Pancreas (tissue), 10 donors: ENCODE data around the gene RECQL5. TPM values are rescaled to one million over a fixed set of nuclear protein-coding genes. Genes with fewer than 3 reads are reported as not detected.

Experiments
- ATAC-seq, 4 donors: fragments of 200-7000 bp; cut with Tn5 transposase; one replicate each; pipeline versions ENCODE4 v1.8.0 to v1.9.1; 2020; ENCODE audit warnings: mild to moderate bottlenecking in 4 of 4, moderate library complexity in 4 of 4
- DNase-seq, 6 donors: peaks; one replicate each; pipeline ENCODE4 v3.0.0-alpha.2; 2020
- FAIRE-seq: peaks from 2 replicates; lab custom pipeline; 2012; peaks lifted over from hg19 to GRCh38; lab: Jason Lieb, UNC
- H3K27ac ChIP-seq, 4 donors: fragments of 200-600 bp; sonication (generic); 1 replicate in 3 of 4; 2 replicates in 1 of 4; pipeline versions ENCODE4 v1.5.0 to v1.8.0; 2020
- H3K27me3 ChIP-seq, 4 donors: fragments of 200-600 bp; one replicate each; pipeline ENCODE4 v1.8.0; 2021
- H3K36me3 ChIP-seq, 3 donors: fragments of 200-600 bp; sonication (generic) in 1 of 3; one replicate each; pipeline versions ENCODE4 v1.5.0 to v1.8.0; 2020 to 2021
- H3K4me1 ChIP-seq, 3 donors: fragments of 200-600 bp; one replicate each; pipeline ENCODE4 v1.8.0; 2021
- H3K4me3 ChIP-seq, 4 donors: fragments of 200-600 bp; sonication (generic) in 2 of 4; one replicate each; pipeline versions ENCODE4 v1.5.0 to v1.8.0; 2020 to 2021
- H3K9me3 ChIP-seq, 4 donors: fragments of 200-600 bp; one replicate each; pipeline ENCODE4 v1.8.0; 2021
- CTCF ChIP-seq, 4 donors: fragments of 200-600 bp; sonication (generic) in 3 of 4; IDR thresholded peaks; one replicate each; pipeline versions ENCODE4 v1.5.0 to v1.8.0; 2021; ENCODE audit warnings: antibody characterized with exemption in 4 of 4
- WGBS, 2 donors: extraction: QIAGEN DNeasy Blood & Tissue Kit; methylation state at CpG; one replicate each; pipeline ENCODE4 v1.1.7; 2013; 5-methylcytosine and 5-hydroxymethylcytosine counted together
- intact Hi-C, 3 donors: fragments of 100-400 bp; cut with DNase I; formaldehyde crosslinking; loops; one replicate each; pipeline versions ENCODE4 v1.11.1 to v1.14.2; 2022
- polyA plus RNA-seq, 2 donors: library from polyadenylated mRNA; stranded (reverse); fragments of 200-250 nt; gene quantifications; one replicate each; pipeline ENCODE4 v1.2.3, GENCODE V29; 2013
- total RNA-seq, 6 donors: library from RNA; stranded (reverse); fragmentation: NEBNext Ultra II Directional in 4 of 6; extraction: Animal tissue kit (Norgen Biotek cat#: 25700) in 4 of 6; gene quantifications; one replicate each; pipeline versions ENCODE4 v1.2.1 to v1.2.4, GENCODE V29; 2021 to 2023
- donor health status: healthy with polysubstance abuse.
- donor health status: DM: no; HTN: no; CAD: no; lungs with moderate emphysema.
- donor health status: DM: no; HTN: no; CAD: no.
- donor health status: control.
- donor health status: control.
- donor health status: Bipolar disorder and iron deficiency.
- donor health status: DM: yes; HTN: yes; CAD: no.
- donor health status: DM: no; HTN: no; CAD: no.
- donor health status: DM: no; HTN: no; CAD: no.
- donor health status: DM: yes; HTN: yes; CAD: no.

The RECQL5 gene
- total and polyA plus RNA-seq, 8 donors = 8.7 to 65.2 (median 14.9) TPM

- Histone ChIP-seq H3K36me3 (no peaks in the 10 kb centered on the region), H3K4me3 (no peak overlapping the region), H3K9me3 (no peaks in the 10 kb centered on the region), H3K27me3 (no peaks in the 10 kb centered on the region), H3K27ac (no peak overlapping the region), H3K4me1 (no peaks in the 10 kb centered on the region)
- 72 to 77% methylated on average over 9 of the region's 9 CpGs for WGBS, 2 donors
- TF ChIP-seq CTCF (IDR thresholded peaks at IDR 0.05) = no peak
- no peak for ATAC-seq
- DNase-seq = no peak
- intact Hi-C loops = no loop called here
- FAIRE-seq = no peak
These were observed 43.6 kb downstream of the RECQL5 start for GRCh38 chr17:75623386-75623785.

GRCh38 chr17:75622771-75623273, 44.1 kb downstream of the RECQL5 start:
- H3K4me1 ChIP-seq = no peaks in the 10 kb centered on the region
- intact Hi-C loops = no loop called here
- ATAC-seq (no peak), FAIRE-seq (no peak), DNase-seq (no peak)
- H3K9me3 ChIP-seq = no peaks in the 10 kb centered on the region
- no peak for TF ChIP-seq CTCF (IDR thresholded peaks at IDR 0.05)
- H3K36me3 ChIP-seq = no peaks in the 10 kb centered on the region
- no peak overlapping the region for H3K4me3 ChIP-seq
- H3K27ac ChIP-seq = no peak overlapping the region
- no peaks in the 10 kb centered on the region for H3K27me3 ChIP-seq
- WGBS, 2 donors = 65 to 77% methylated on average over 15 of the region's 15 CpGs

GRCh38 chr17:75622076-75622475, 44.9 kb downstream of the RECQL5 start:
- Histone ChIP-seq H3K36me3 (no peaks in the 10 kb centered on the region), H3K4me3 (no peak overlapping the region), H3K9me3 (no peaks in the 10 kb centered on the region), H3K27me3 (no peaks in the 10 kb centered on the region), H3K27ac (no peak overlapping the region), H3K4me1 (no peaks in the 10 kb centered on the region)
- ATAC-seq = no peak
- intact Hi-C loops = no loop called here
- TF ChIP-seq CTCF (IDR thresholded peaks at IDR 0.05) = no peak
- no peak for DNase-seq
- 59 to 69% methylated on average over 8 of the region's 8 CpGs for WGBS, 2 donors
- FAIRE-seq = no peak

GRCh38 chr17:75621489-75621888, 45.5 kb downstream of the RECQL5 start:
- H3K27me3 ChIP-seq = no peaks in the 10 kb centered on the region
- no peak for FAIRE-seq
- intact Hi-C loops = no loop called here
- WGBS, 2 donors = 58 to 60% methylated on average over 3 to 4 of the region's 4 CpGs
- no peaks in the 10 kb centered on the region for H3K4me1 ChIP-seq
- TF ChIP-seq CTCF (IDR thresholded peaks at IDR 0.05) = no peak
- ATAC-seq = no peak
- H3K27ac ChIP-seq = no peak overlapping the region
- H3K36me3 ChIP-seq = no peaks in the 10 kb centered on the region
- no peak overlapping the region for H3K4me3 ChIP-seq
- no peak for DNase-seq
- H3K9me3 ChIP-seq = no peaks in the 10 kb centered on the region

GRCh38 chr17:75619506-75620431, 47.2 kb downstream of the RECQL5 start:
- FAIRE-seq (no peak), ATAC-seq (peak in 3 of 4 donors; percentile 20 to 59 (median 51)), DNase-seq (peak in 2 of 6 donors; percentile 34 to 74)
- TF ChIP-seq CTCF (IDR thresholded peaks at IDR 0.05) = peak in 3 of 4 donors; percentile 12 to 14 (median 14)
- Histone ChIP-seq H3K27me3 (no peaks in the 10 kb centered on the region), H3K27ac (no peak overlapping the region), H3K9me3 (no peaks in the 10 kb centered on the region), H3K4me3 (no peak overlapping the region), H3K4me1 (no peaks in the 10 kb centered on the region), H3K36me3 (no peaks in the 10 kb centered on the region)
- intact Hi-C loops = no loop called here
- 62 to 63% methylated on average over 36 of the region's 36 CpGs for WGBS, 2 donors
